Suprapubic skin (tissue), 4 donors: Measurements from ENCODE around the gene SYT15. TPM values are rescaled to one million over a fixed set of nuclear protein-coding genes. Genes with fewer than 3 reads are reported as not detected.
"Not testable (repeated sequence)": the region's sequence is repeated elsewhere in the genome, so short reads cannot be mapped to it uniquely, and the experiment has no call there.

Experiments used
- DNase-seq, 2 donors: peaks; one replicate each; pipeline ENCODE4 v3.0.0-alpha.2; 2019; ENCODE audit warnings: low spot score in 2 of 2
- H3K27ac ChIP-seq: fragments of 200-600 bp; sonication (generic); one replicate; pipeline ENCODE4 v1.5.1; 2019
- H3K27me3 ChIP-seq: fragments of 200-600 bp; sonication (generic); one replicate; pipeline ENCODE4 v1.5.1; 2019
- H3K36me3 ChIP-seq: fragments of 200-600 bp; sonication (generic); one replicate; pipeline ENCODE4 v1.5.1; 2019
- H3K4me1 ChIP-seq: fragments of 200-600 bp; sonication (generic); one replicate; pipeline ENCODE4 v1.5.1; 2019
- H3K4me3 ChIP-seq: fragments of 200-600 bp; sonication (generic); one replicate; pipeline ENCODE4 v1.5.1; 2019; ENCODE audit warnings: mild to moderate bottlenecking
- H3K9me3 ChIP-seq: fragments of 200-600 bp; sonication (generic); one replicate; pipeline ENCODE4 v1.5.1; 2019
- EP300 ChIP-seq: sonication (generic); formaldehyde crosslinking; IDR thresholded peaks from one replicate; pipeline ENCODE4 v1.6.1; 2017; ENCODE audit warnings: antibody characterized with exemption
- POLR2A ChIP-seq, 2 donors: fragments of 450-650 bp; IDR thresholded peaks; one replicate each; pipeline ENCODE4 v1.6.1; 2017; ENCODE audit warnings: antibody characterized with exemption in 2 of 2, mild to moderate bottlenecking in 2 of 2, moderate library complexity in 2 of 2
- POLR2AphosphoS5 ChIP-seq, 3 donors: sonication (generic); formaldehyde crosslinking; IDR thresholded peaks; one replicate each; pipeline ENCODE4 v1.6.1; 2017; ENCODE audit warnings: antibody characterized with exemption in 3 of 3
- WGBS: methylation state at CpG from one replicate; pipeline ENCODE4 v1.1.5; 2018; 5-methylcytosine and 5-hydroxymethylcytosine counted together
- total RNA-seq, 4 donors: library from RNA; depleted of rRNA; stranded (reverse); fragments of >200 nt; gene quantifications; one replicate each; pipeline ENCODE4 v1.1.0, GENCODE V29; 2016
- TF ChIP-seq, protein P1 (sequence below), 2 donors: fragments of 200-600 bp in 1 of 2; fragments of 450-650 bp in 1 of 2; sonication (generic) in 1 of 2; IDR thresholded peaks; one replicate each; pipeline ENCODE4 v1.5.1; 2016 to 2019; ENCODE audit warnings: antibody characterized with exemption in 2 of 2, mild to moderate bottlenecking in 1 of 2, moderate library complexity in 1 of 2

The SYT15 gene
- total RNA-seq: 1 to 10 TPM in 3 of 4 donors, under 1 TPM in 1; 0.26 to 4.0 (median 2.6) TPM

DNA sequence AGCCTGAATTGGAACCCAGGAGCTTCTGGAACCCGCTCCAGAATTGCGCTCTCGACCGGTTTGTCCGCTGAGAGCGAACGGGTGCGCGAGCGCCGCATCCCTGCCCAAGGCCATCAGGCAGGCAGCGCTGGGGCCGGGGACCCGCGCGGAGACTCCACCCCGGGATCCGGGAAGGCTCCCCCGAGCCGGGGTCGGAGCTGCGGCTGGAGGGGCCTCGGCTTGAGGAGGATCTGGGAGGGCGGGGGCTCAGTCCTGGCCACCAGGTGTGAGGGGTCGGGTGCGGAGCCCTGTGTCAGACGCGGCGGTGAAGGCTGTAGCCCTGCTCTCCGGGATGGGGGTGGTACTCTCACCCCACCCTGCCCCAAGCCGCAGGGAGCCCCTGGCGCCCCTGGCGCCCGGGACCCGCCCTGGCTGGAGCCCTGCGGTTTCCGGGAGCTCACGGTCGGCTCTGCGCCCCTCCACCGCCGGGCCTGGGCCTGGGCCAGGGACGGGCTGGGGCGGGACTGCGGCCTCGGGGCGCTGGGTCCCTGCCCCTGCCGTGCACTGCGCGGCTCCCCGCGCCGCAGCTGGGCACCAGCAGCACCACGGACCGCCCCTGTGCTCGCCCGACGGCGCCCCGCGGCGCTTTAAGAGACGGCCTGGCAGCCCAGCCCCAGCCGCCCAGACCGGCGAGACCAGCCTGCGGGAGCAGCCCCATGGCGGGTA is at the start of gene SYT15:
SYT15 (plus strand) TSS at position 655 of the 705 bp plus-strand sequence; CDS start at position 696, 41 bp downstream.
- not testable (repeated sequence) for H3K4me1 ChIP-seq, H3K27ac ChIP-seq, H3K36me3 ChIP-seq, DNase-seq, H3K9me3 ChIP-seq, H3K27me3 ChIP-seq
- peak within 1 kb of the TSS; percentile 39 for H3K4me3 ChIP-seq
- WGBS: no CpG with 5 or more reads among the region's 68 CpGs

DNA sequence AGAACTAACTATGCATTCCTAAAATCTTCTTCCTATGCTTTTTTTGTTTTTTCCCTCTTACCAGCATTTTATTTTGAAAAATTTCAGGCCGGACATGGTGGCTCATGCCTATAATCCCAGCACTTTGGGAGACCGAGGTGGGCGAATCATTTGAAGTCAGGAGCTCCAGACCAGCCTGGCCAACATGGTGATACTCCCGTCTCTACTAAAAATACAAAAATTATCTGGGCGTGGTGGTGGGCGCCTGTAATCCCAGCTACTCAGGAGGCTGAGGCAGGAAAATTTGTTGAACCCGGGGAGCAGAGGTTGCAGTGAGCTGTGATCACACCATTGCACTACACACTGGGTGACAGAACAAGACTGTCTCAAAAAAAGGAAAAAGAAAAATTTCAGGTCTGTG is 49.2 kb upstream of the SYT15 start:
- peak in 1 of 2 donors; percentile 53 for DNase-seq
- H3K4me3 ChIP-seq, H3K27me3 ChIP-seq, H3K9me3 ChIP-seq, H3K27ac ChIP-seq, H3K4me1 ChIP-seq, H3K36me3 ChIP-seq: not testable (repeated sequence)
- 88% methylated on average over 7 of the region's 7 CpGs for WGBS

DNA sequence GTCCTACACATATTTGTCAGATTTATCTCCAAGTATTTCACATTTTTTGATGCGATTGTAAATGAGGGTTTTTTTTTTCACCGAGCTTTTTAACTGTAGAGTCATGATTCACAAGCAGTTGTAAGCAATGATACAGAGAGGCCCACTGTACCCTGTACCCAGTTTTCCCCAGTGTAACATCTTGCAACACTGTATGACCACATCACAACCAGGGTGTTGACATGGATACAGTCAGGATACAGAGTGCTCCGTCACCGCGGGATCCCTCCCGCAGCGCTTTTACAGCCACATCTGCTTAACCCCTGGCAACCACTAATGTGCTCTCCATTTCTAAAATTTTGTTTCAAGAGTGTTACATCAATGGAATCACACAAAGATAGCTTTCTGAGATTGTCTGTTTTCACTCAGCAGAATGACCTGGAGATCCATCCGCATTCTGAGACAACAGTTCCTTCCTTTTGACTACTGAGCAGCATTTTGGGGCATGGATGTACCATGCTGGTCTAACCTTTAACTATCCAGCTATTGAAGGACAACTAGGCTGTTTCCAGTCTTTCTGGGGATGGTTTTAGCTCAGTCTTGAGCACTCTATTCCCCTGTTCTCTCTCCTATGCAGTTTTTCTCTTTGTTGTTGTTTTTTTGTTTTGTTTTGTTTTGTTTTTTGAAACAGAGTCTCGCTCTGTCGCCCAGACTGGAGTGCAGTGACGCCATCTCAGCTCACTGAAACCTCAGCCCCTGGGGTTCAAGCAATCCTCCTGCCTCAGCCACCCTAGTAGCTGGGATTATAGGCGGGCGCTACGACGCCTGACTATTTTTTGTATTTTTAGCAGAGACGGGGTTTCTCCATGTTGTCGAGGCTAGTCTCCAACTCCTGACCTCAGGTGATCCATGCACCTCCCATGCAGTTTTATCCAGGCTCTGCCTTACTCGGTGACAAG is 48.4 kb upstream of the SYT15 start:
- H3K27me3 ChIP-seq: no peaks in the 10 kb centered on the region
- H3K27ac ChIP-seq: no peak overlapping the region
- H3K36me3 ChIP-seq: no peaks in the 10 kb centered on the region
- H3K4me3 ChIP-seq: no peak overlapping the region
- DNase-seq: peak; percentile 57 to 79
- TF ChIP-seq, protein P1, sequence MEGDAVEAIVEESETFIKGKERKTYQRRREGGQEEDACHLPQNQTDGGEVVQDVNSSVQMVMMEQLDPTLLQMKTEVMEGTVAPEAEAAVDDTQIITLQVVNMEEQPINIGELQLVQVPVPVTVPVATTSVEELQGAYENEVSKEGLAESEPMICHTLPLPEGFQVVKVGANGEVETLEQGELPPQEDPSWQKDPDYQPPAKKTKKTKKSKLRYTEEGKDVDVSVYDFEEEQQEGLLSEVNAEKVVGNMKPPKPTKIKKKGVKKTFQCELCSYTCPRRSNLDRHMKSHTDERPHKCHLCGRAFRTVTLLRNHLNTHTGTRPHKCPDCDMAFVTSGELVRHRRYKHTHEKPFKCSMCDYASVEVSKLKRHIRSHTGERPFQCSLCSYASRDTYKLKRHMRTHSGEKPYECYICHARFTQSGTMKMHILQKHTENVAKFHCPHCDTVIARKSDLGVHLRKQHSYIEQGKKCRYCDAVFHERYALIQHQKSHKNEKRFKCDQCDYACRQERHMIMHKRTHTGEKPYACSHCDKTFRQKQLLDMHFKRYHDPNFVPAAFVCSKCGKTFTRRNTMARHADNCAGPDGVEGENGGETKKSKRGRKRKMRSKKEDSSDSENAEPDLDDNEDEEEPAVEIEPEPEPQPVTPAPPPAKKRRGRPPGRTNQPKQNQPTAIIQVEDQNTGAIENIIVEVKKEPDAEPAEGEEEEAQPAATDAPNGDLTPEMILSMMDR (IDR thresholded peaks at IDR 0.05): no peak
- TF ChIP-seq EP300 (no peak), POLR2A (IDR thresholded peaks at IDR 0.05) (no peak), POLR2AphosphoS5 (IDR thresholded peaks at IDR 0.05) (peak in 1 of 3 donors; percentile 31)
- H3K9me3 ChIP-seq: no peaks in the 10 kb centered on the region
- H3K4me1 ChIP-seq: no peaks in the 10 kb centered on the region
- WGBS: 81% methylated on average over 18 of the region's 18 CpGs

DNA sequence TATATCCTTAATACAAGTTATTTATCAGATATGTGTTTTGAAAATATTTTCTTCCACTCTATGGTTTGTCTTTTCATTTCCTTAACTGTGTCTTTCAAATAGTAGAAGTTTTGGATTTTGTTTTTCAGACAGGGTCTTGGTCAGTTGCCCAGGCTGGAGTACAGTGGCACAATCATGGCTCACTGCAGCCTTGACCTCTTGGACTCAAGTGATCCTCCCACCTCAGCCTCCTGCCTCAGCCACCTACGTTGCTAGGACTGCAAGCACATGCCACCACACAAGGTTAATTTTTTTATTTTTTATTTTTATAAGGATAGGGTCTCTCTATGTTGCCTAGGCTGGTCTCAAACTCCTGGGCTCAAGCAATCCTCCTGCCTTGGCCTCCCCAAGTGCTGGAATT is 46.7 kb upstream of the SYT15 start:
- H3K27me3 ChIP-seq: peaks cover 11% of the 10 kb centered on the region
- H3K4me3 ChIP-seq, H3K4me1 ChIP-seq, H3K36me3 ChIP-seq, H3K9me3 ChIP-seq, H3K27ac ChIP-seq: not testable (repeated sequence)
- DNase-seq: peak; percentile 38 to 70
- 85% methylated on average over 1 of the region's 1 CpG for WGBS

DNA sequence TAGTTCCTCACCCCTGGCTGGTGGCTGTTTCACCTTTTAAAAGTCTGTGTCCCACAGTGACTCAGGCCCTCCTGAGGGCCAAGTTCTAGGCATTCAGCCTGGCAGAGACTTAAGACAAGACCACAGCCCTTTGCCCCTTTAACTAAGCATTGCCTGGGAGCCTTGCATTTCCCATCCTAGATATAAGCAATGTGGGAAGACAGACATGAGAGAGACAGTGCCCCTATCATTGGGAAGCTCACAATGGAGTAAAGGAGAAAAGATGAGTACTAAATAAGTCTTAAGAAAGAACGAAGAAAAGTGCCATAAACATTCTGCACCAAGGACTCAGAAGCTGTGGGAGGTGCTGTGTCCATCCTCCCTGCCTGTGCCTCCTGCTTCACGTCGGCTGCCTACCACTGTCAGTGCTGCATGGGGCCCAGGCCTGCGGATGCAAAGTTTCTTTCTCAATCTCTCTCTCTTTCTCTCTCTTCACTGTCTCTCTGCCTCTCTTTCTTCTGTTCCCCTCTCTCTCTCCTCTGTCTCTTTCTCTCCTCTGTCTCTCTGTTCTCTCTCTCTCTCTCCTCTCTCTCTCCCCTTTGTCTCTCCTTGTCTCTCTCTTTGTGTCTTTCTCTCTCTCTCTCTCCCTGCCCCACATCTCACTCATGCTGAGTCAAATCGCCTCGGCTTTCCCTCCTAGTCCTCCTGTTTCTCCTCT is 44.0 kb upstream of the SYT15 start:
- DNase-seq: peak; percentile 44 to 69
- H3K27me3 ChIP-seq: peaks cover 19% of the 10 kb centered on the region
- no peak overlapping the region for H3K4me3 ChIP-seq
- no peak overlapping the region for H3K27ac ChIP-seq
- WGBS: 82% methylated on average over 6 of the region's 6 CpGs
- no peaks in the 10 kb centered on the region for H3K9me3 ChIP-seq
- no peak for TF ChIP-seq POLR2A (IDR thresholded peaks at IDR 0.05)
- no peak for TF ChIP-seq EP300
- no peak for TF ChIP-seq POLR2AphosphoS5 (IDR thresholded peaks at IDR 0.05)
- TF ChIP-seq, protein P1 (IDR thresholded peaks at IDR 0.05): no peak
- no peaks in the 10 kb centered on the region for H3K36me3 ChIP-seq
- H3K4me1 ChIP-seq: no peaks in the 10 kb centered on the region

DNA sequence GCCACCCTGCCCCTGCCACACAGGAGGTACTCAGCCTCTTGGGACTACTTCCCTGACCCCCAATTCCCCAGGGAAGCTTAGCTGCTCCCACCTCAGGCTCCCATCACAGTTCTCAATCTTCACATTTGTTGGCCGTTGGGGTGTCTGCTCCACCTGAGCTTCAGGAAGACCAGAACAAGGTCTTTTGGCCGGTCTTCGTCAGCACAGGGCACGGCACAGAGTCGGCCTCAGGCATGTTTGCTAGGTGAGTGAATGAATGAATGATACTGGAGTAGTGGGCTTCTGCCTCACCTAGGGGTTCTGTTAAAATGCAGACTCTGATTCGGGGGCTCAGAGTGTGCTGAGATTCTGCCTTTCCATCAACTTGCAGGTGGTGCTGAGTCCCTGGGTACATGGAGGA is 42.8 kb upstream of the SYT15 start:
- H3K4me3 ChIP-seq: no peak overlapping the region
- H3K36me3 ChIP-seq: no peaks in the 10 kb centered on the region
- H3K4me1 ChIP-seq: peaks cover 4% of the 10 kb centered on the region
- WGBS: 82% methylated on average over 6 of the region's 6 CpGs
- TF ChIP-seq POLR2AphosphoS5 (IDR thresholded peaks at IDR 0.05): no peak
- no peak for TF ChIP-seq POLR2A (IDR thresholded peaks at IDR 0.05)
- no peaks in the 10 kb centered on the region for H3K9me3 ChIP-seq
- peaks cover 27% of the 10 kb centered on the region for H3K27me3 ChIP-seq
- peak; percentile 49 to 77 for DNase-seq
- no peak overlapping the region for H3K27ac ChIP-seq

DNA sequence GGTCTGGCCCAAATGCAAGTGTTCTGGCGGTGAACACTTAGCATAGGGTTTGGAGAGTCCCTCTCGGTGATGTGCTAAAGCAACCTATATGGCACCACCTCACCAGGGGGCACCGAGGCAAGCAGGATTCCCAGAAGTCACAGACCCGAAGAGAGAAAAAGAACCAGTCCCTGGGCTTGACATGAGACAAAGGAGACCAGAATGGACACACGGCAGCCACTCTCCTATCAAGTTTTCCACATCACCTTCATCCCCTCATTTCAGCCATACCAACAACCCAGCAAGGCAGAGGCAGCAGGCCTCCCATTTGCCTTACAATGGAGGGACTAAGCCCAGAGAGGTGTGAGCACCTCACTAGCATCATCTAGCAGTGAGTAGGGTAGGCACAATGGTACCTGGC is 42.1 kb upstream of the SYT15 start:
- Histone ChIP-seq H3K27me3 (peaks cover 32% of the 10 kb centered on the region), H3K4me1 (peaks cover 9% of the 10 kb centered on the region), H3K9me3 (no peaks in the 10 kb centered on the region), H3K27ac (no peak overlapping the region), H3K36me3 (no peaks in the 10 kb centered on the region), H3K4me3 (no peak overlapping the region)
- no peak for TF ChIP-seq POLR2A (IDR thresholded peaks at IDR 0.05)
- TF ChIP-seq, protein P1 (IDR thresholded peaks at IDR 0.05): no peak
- TF ChIP-seq EP300: no peak
- TF ChIP-seq POLR2AphosphoS5 (IDR thresholded peaks at IDR 0.05): no peak
- DNase-seq: peak; percentile 57 to 75
- 81% methylated on average over 5 of the region's 5 CpGs for WGBS
